GM23248 (cell line): ENCODE measurements around the gene CLEC4F.

ENCODE experiments used
- EZH2 ChIP-seq: fragments of 200-600 bp; sonication (generic); IDR thresholded peaks from 2 replicates; pipeline ENCODE4 v1.6.1; 2018; ENCODE audit warnings: antibody characterized with exemption, mild to moderate bottlenecking; ENCODE audit not compliant: insufficient read depth, poor library complexity, severe bottlenecking
- EZH2phosphoT487 ChIP-seq: fragments of 200-600 bp; sonication (generic); IDR thresholded peaks from 2 replicates; pipeline ENCODE4 v1.6.1; 2018; ENCODE audit warnings: antibody characterized with exemption, moderate library complexity, mild to moderate bottlenecking, low read depth; ENCODE audit not compliant: insufficient read depth

- TF ChIP-seq EZH2, result no peak
- no peak for TF ChIP-seq EZH2phosphoT487
Measured at GRCh38 chr2:70807102-70807827, 13.1 kb downstream of the CLEC4F start.
